Activated naive CD8-positive, alpha-beta T cell treated with anti-CD3 and anti-CD28 coated beads for 36 hours (primary cell): ENCODE measurements around the gene USPL1. TPM values are rescaled to one million over a fixed set of nuclear protein-coding genes. Genes with fewer than 3 reads are reported as not detected.

Experiments used
- DNase-seq: peaks from one replicate; pipeline ENCODE4 v3.0.0; 2021
- H3K27ac Mint-ChIP-seq: one replicate; pipeline ENCODE4 v1.8.0; 2022; ENCODE audit warnings: mild to moderate bottlenecking, moderate library complexity, mixed read lengths
- H3K27me3 Mint-ChIP-seq: one replicate; pipeline ENCODE4 v1.8.0; 2022; ENCODE audit warnings: mild to moderate bottlenecking, mixed read lengths
- H3K36me3 Mint-ChIP-seq: one replicate; pipeline ENCODE4 v1.8.0; 2021; ENCODE audit warnings: mild to moderate bottlenecking, mixed read lengths
- H3K4me1 Mint-ChIP-seq: one replicate; pipeline ENCODE4 v1.8.0; 2021; ENCODE audit warnings: mixed read lengths
- H3K4me3 Mint-ChIP-seq: one replicate; pipeline ENCODE4 v1.8.0; 2022; ENCODE audit warnings: mild to moderate bottlenecking, moderate library complexity, mixed read lengths
- H3K9me3 Mint-ChIP-seq: one replicate; pipeline ENCODE4 v1.8.0; 2022; ENCODE audit warnings: mixed read lengths
- total RNA-seq, 2 experiments: library from RNA; stranded (reverse); gene quantifications; one replicate each; pipeline ENCODE4 v1.2.3, GENCODE V29; 2021

USPL1 gene
- total RNA-seq, 2 experiments from 2014 or later = 13.6 to 15.3 TPM

- no peak overlapping the region for H3K4me3 Mint-ChIP-seq
- no peaks in the 10 kb centered on the region for H3K4me1 Mint-ChIP-seq
- H3K27me3 Mint-ChIP-seq = no peaks in the 10 kb centered on the region
- DNase-seq = no peak
- H3K9me3 Mint-ChIP-seq = no peaks in the 10 kb centered on the region
- no peak overlapping the region for H3K27ac Mint-ChIP-seq
- H3K36me3 Mint-ChIP-seq = no peaks in the 10 kb centered on the region
Measured at GRCh38 chr13:30664689-30665275, 47.1 kb downstream of the USPL1 start.

- no peak for DNase-seq
- no peaks in the 10 kb centered on the region for H3K9me3 Mint-ChIP-seq
- no peaks in the 10 kb centered on the region for H3K27me3 Mint-ChIP-seq
- H3K36me3 Mint-ChIP-seq = no peaks in the 10 kb centered on the region
- H3K4me3 Mint-ChIP-seq = no peak overlapping the region
- no peak overlapping the region for H3K27ac Mint-ChIP-seq
- H3K4me1 Mint-ChIP-seq = no peaks in the 10 kb centered on the region
Measured at GRCh38 chr13:30665638-30666037, 47.9 kb downstream of the USPL1 start.

GRCh38 chr13:30666113-30666512, 48.4 kb downstream of the USPL1 start:
- Mint-ChIP-seq H3K27me3 (no peaks in the 10 kb centered on the region), H3K27ac (no peak overlapping the region), H3K4me3 (no peak overlapping the region), H3K36me3 (no peaks in the 10 kb centered on the region), H3K9me3 (no peaks in the 10 kb centered on the region), H3K4me1 (no peaks in the 10 kb centered on the region)
- no peak for DNase-seq

- H3K27me3 Mint-ChIP-seq = no peaks in the 10 kb centered on the region
- no peaks in the 10 kb centered on the region for H3K9me3 Mint-ChIP-seq
- H3K27ac Mint-ChIP-seq = no peak overlapping the region
Measured at GRCh38 chr13:30667014-30667413, 49.3 kb downstream of the USPL1 start.

GRCh38 chr13:30668312-30668711, 50.6 kb downstream of the USPL1 start:
- no peak for DNase-seq
- no peaks in the 10 kb centered on the region for H3K27me3 Mint-ChIP-seq
- H3K27ac Mint-ChIP-seq = no peak overlapping the region
- H3K4me3 Mint-ChIP-seq = no peak overlapping the region
- no peaks in the 10 kb centered on the region for H3K9me3 Mint-ChIP-seq
- no peaks in the 10 kb centered on the region for H3K36me3 Mint-ChIP-seq
- H3K4me1 Mint-ChIP-seq = no peaks in the 10 kb centered on the region

More at GRCh38 chr13:30667014-30667413, 49.3 kb downstream of the USPL1 start:
- no peaks in the 10 kb centered on the region for H3K4me1 Mint-ChIP-seq
- no peak for DNase-seq
- H3K4me3 Mint-ChIP-seq = no peak overlapping the region
- H3K36me3 Mint-ChIP-seq = no peaks in the 10 kb centered on the region

GRCh38 chr13:30671271-30671815, 53.6 kb downstream of the USPL1 start:
- Mint-ChIP-seq H3K4me3 (no peak overlapping the region), H3K27ac (no peak overlapping the region), H3K27me3 (peaks cover 11% of the 10 kb centered on the region), H3K4me1 (peaks cover 10% of the 10 kb centered on the region), H3K36me3 (peaks cover 2% of the 10 kb centered on the region), H3K9me3 (peaks cover 2% of the 10 kb centered on the region)
- DNase-seq = no peak

GRCh38 chr13:30673669-30674521, 56.2 kb downstream of the USPL1 start:
- Mint-ChIP-seq H3K27me3 (peaks cover 11% of the 10 kb centered on the region), H3K4me3 (peak overlapping the region; percentile 83), H3K27ac (peak overlapping the region; percentile 81), H3K36me3 (peaks cover 2% of the 10 kb centered on the region), H3K9me3 (peaks cover 2% of the 10 kb centered on the region), H3K4me1 (peaks cover 10% of the 10 kb centered on the region)
- DNase-seq = peak; percentile 90

- Mint-ChIP-seq H3K4me3 (no peak overlapping the region), H3K36me3 (peaks cover 2% of the 10 kb centered on the region), H3K27me3 (peaks cover 11% of the 10 kb centered on the region), H3K9me3 (peaks cover 2% of the 10 kb centered on the region), H3K4me1 (peaks cover 14% of the 10 kb centered on the region), H3K27ac (no peak overlapping the region)
- no peak for DNase-seq
Measured at GRCh38 chr13:30675717-30676116, 58.0 kb downstream of the USPL1 start.

- Mint-ChIP-seq H3K27me3 (peaks cover 11% of the 10 kb centered on the region), H3K36me3 (peaks cover 2% of the 10 kb centered on the region), H3K9me3 (peaks cover 2% of the 10 kb centered on the region), H3K27ac (no peak overlapping the region), H3K4me1 (peaks cover 14% of the 10 kb centered on the region), H3K4me3 (no peak overlapping the region)
- DNase-seq = no peak
Measured at GRCh38 chr13:30676672-30677071, 59.0 kb downstream of the USPL1 start.

- no peak overlapping the region for H3K4me3 Mint-ChIP-seq
- H3K27ac Mint-ChIP-seq = no peak overlapping the region
- H3K27me3 Mint-ChIP-seq = peaks cover 6% of the 10 kb centered on the region
- DNase-seq = no peak
- H3K9me3 Mint-ChIP-seq = peaks cover 2% of the 10 kb centered on the region
- H3K4me1 Mint-ChIP-seq = peaks cover 4% of the 10 kb centered on the region
- no peaks in the 10 kb centered on the region for H3K36me3 Mint-ChIP-seq
Measured at GRCh38 chr13:30679483-30680330, 62.0 kb downstream of the USPL1 start.

- no peak for DNase-seq
- no peak overlapping the region for H3K27ac Mint-ChIP-seq
- H3K9me3 Mint-ChIP-seq = no peaks in the 10 kb centered on the region
- H3K4me3 Mint-ChIP-seq = no peak overlapping the region
- peaks cover 4% of the 10 kb centered on the region for H3K4me1 Mint-ChIP-seq
- H3K27me3 Mint-ChIP-seq = no peaks in the 10 kb centered on the region
- H3K36me3 Mint-ChIP-seq = no peaks in the 10 kb centered on the region
Measured at GRCh38 chr13:30681843-30682242, 64.1 kb downstream of the USPL1 start.

- H3K4me3 Mint-ChIP-seq = no peak overlapping the region
- H3K36me3 Mint-ChIP-seq = no peaks in the 10 kb centered on the region
- H3K4me1 Mint-ChIP-seq = peaks cover 2% of the 10 kb centered on the region
- peaks cover 3% of the 10 kb centered on the region for H3K9me3 Mint-ChIP-seq
- no peaks in the 10 kb centered on the region for H3K27me3 Mint-ChIP-seq
- no peak for DNase-seq
- H3K27ac Mint-ChIP-seq = no peak overlapping the region
Measured at GRCh38 chr13:30685320-30685859, 67.7 kb downstream of the USPL1 start.

GRCh38 chr13:30685987-30686386, 68.3 kb downstream of the USPL1 start:
- Mint-ChIP-seq H3K9me3 (peaks cover 3% of the 10 kb centered on the region), H3K36me3 (no peaks in the 10 kb centered on the region), H3K27me3 (no peaks in the 10 kb centered on the region), H3K4me1 (peaks cover 5% of the 10 kb centered on the region), H3K4me3 (no peak overlapping the region), H3K27ac (no peak overlapping the region)
- DNase-seq = no peak

- no peak overlapping the region for H3K4me3 Mint-ChIP-seq
- no peak overlapping the region for H3K27ac Mint-ChIP-seq
- peaks cover 5% of the 10 kb centered on the region for H3K4me1 Mint-ChIP-seq
- DNase-seq = no peak
- no peaks in the 10 kb centered on the region for H3K36me3 Mint-ChIP-seq
- H3K27me3 Mint-ChIP-seq = no peaks in the 10 kb centered on the region
- peaks cover 3% of the 10 kb centered on the region for H3K9me3 Mint-ChIP-seq
Measured at GRCh38 chr13:30687601-30688000, 69.9 kb downstream of the USPL1 start.

- Mint-ChIP-seq H3K27ac (no peak overlapping the region), H3K4me3 (no peak overlapping the region), H3K27me3 (peaks cover 15% of the 10 kb centered on the region), H3K4me1 (peaks cover 5% of the 10 kb centered on the region), H3K9me3 (peaks cover 3% of the 10 kb centered on the region), H3K36me3 (no peaks in the 10 kb centered on the region)
- no peak for DNase-seq
Measured at GRCh38 chr13:30689752-30690151, 72.0 kb downstream of the USPL1 start.
